HG03558 (cell line): ENCODE results near the gene GALNT10.

Experiments used
- ATAC-seq: cut with Tn5 transposase; IDR thresholded peaks from one replicate; pipeline ENCODE4 v1.9.1; 2021; ENCODE audit warnings: moderate number of reproducible peaks; ENCODE audit not compliant: unreplicated experiment; ENCODE audit errors: extremely low read depth

Gene GALNT10

DNA sequence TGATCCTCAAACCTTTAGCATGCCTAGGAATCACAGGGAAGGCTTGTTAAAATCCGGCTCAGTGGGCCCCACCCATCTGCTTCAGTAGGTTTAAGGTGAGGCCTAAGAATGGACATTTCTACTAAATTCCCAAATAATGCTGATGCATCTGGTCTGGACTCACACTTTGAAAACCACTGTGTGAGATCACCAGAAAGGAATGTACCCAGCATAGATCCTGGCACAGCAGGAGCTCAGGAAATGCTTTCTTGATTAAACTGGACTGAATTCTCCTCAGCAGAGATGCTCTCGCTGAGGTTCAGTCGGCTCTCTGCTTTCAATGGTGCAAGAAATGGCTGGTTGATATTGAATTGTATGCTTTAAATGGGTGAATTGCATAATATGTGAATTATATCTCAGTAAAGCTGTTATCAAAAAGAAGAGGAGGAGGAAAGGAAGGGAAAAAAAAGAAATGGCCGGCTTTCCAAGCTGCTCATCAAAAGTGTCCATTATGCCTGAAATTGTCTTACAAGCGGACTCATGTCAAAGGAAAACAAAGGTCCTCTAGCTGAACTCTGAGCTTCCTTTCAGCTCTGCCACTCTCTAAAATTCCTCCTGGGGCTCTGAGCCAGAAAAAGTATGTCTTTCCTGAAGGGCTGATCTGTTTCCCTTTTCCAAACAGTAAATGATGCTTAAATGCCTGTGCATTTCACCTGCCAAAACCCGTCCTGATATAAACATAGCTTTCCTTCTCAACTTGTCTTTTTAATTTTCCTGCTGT is 177.7 kb downstream of the GALNT10 start:
- ATAC-seq = no peak

DNA sequence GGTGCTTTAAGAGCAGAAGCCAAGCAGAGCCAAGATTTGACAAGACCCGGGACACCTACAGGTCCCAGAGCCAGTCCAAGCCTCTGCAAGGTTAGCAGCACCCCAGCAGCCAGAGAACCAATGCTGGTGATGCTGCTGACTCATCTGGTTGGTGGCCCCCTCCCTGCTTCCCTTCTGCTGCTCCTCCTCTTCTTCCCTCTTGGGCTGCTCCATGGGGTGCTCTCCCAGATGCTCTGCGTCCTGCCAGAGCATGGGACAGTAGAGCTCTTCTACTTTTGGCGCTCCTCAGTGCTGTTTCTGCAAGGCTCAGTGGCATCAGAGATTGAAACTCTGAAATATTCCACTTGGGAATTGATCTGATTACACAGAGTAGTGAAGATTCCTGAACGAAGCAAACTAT is 179.1 kb downstream of the GALNT10 start:
- no peak for ATAC-seq

DNA sequence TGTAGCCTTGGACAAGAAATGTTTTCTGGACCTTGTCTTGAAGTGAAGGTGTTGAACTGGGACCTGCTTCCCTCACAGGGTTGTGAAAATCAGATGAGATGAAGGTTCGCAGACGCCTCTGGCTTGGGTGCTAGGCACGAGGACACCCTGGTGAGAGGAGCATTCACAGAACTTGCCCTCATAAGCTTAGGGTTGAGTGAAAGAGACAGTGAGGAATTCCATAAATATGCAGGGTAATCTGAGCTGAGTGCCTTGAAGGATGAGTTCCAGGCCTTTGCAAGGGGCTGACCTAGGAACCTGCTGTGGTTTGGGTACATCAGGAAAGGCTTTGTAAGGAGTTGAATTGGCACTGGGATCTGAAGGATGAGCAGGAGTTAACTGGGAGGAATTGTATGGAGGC is 179.6 kb downstream of the GALNT10 start:
- ATAC-seq = no peak

DNA sequence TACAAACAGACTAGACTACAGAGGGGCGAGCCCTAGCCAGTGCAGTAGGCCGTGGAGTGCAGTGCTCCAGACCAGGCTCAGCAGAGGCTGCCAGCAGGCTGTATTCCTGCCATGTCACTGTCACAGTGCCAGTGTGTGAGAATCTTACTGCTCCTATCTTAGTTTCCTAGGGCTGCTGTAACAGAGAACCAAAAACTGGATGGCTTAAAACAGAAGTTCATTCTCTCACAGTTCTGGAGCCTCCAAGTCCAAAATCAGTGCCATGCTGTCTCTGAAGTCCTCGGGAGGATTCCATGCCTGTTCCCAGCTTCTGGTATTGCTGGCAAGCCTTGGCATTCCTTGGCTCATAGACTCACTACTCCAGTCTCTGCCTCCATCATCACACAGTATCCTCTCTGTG is 180.3 kb downstream of the GALNT10 start:
- ATAC-seq = no peak

DNA sequence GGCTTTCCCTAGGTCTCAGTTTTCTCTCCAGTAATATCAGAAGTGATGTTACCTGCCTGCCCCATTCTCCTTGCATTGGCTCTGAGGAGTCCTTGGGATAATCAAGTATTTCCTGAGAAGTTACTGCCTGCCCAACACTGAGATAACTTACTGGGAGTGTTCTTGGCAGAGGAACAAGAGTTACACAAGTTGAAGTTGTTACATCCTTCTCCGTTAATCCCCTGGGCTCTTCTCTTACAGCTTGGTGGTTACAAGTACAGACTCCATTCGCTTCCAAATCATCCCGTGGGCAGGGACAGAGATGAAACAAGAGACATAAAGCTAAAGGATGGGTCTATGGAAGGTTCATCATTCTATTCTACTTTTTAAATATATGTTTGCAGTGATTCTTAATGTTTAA is 181.2 kb downstream of the GALNT10 start:
- no peak for ATAC-seq

DNA sequence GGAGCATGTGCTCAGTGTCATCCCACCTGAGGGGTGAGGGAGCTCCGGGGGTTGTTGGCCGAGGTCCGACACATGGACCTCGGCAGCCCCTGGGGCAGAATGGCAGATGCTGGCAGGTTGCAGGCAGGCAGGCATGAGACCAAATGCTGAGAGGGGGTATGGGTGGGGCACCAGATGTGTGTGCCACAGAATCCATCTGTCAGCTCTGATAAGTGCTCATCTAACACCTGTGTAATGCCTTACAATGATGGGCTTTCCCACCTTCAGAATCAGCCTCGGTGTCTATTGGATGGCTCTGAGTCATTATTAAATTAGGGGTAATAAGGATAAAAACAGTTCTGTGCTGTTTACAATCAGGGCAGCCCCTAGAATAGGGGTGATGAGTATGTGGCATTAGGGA is 182.1 kb downstream of the GALNT10 start:
- ATAC-seq = no peak

DNA sequence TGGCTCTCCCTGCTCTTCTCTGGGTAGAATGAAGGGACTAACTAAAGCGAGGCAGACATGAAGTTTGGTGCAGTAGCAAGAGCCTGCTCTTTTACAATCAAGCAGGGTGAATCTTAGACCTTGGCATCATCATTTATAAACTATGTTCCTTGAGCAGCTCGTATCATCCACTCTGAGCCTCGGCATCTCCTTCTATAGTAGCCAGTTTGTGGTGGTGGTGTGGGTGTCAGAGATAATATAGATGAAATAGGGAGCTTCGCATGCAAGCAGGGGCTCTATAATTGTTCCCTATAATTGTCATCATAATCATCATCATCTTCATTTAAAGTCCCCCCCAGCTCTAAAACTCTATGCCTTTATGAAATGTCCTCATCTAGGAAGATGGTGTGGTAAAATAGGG is 182.8 kb downstream of the GALNT10 start:
- ATAC-seq = no peak

DNA sequence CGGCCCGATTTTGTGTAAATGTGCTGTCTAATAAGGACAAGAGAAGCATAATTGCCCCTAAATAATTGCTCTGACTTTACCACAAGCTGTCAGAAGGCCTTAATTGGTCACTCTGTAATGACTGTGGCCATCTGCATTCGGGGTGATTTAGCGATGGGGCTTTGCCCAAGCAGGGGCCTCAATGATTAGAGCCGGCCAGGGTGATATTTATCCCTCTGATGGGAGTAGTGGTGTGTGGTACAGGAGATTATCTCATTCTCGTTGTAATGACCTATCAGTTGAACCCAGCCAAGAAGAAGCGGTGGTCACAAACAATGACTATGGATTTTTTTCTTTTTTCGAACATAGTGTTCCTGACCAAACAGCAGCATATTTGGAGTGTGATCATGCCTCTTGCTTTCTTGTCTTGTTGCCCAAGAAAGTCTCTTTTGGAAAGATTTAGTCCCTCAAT is 183.2 kb downstream of the GALNT10 start:
- ATAC-seq = no peak

DNA sequence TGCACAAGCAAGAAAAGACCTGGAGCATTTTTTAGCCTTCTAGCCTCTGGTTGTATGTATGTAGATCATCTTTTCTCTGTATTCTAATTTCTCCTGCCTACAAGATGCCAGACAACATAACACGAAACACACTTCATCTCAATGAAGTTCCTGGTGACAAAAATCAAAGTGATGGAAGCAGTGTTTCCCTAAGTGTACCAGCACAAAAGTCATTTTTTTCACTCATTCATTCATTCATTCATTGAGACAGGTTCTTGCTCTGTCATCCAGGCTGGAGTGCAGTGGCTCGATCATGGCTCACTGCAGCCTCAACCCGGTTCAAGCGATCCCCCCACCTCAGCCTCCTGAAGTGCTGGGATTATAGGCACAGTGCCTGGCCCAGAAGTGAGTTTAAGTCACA is 183.7 kb downstream of the GALNT10 start:
- ATAC-seq = no peak

DNA sequence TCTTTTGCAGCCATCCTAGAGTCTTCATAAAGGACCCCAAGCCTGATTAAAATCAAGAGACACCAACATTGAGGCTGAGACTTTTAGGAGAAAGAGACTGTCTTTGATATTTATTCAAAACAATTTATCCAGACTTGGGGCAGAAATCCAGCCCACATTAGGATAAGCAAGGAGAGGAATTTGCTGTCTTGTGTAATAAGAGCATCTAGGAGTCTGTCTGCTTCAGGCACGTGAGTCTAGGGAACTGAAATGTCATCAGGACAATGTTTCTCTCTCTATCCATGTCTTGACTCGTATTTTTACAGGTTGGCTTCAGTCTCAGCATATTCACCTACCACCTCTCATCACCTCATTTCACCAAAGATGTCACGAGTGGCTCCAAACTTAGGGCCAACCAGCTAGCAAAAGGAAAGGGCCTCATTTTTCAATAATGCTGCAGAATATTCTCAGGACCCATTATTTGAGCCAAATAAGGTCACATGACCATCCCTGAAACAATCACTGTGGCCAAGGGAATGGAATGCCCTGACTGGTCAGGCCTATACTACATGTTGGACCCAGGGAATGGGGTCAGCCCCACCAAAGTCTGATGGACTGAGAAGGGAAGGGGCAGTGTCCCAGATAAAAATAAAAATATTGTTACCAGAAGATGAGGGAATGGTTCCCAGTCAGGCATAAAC is 184.9 kb downstream of the GALNT10 start:
- ATAC-seq = no peak

DNA sequence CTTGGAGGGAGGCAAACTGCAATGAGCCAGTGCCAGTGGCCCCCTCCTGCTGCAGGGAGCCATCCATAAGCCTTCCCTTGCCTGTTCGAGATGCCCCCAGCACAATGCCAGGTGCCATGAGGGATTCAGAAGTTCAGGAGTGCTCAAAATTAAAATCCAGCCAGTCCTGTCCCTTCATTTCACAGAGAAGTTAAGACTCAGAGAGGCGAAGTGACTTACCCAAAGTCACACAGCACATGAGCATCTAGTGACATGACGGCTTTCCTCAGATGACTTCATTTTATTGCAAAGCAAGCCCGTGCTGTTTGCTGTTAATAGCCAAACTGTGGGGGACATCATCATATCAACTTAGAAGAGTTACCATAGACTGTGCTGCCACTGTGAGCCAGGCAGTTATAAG is 185.9 kb downstream of the GALNT10 start:
- no peak for ATAC-seq

DNA sequence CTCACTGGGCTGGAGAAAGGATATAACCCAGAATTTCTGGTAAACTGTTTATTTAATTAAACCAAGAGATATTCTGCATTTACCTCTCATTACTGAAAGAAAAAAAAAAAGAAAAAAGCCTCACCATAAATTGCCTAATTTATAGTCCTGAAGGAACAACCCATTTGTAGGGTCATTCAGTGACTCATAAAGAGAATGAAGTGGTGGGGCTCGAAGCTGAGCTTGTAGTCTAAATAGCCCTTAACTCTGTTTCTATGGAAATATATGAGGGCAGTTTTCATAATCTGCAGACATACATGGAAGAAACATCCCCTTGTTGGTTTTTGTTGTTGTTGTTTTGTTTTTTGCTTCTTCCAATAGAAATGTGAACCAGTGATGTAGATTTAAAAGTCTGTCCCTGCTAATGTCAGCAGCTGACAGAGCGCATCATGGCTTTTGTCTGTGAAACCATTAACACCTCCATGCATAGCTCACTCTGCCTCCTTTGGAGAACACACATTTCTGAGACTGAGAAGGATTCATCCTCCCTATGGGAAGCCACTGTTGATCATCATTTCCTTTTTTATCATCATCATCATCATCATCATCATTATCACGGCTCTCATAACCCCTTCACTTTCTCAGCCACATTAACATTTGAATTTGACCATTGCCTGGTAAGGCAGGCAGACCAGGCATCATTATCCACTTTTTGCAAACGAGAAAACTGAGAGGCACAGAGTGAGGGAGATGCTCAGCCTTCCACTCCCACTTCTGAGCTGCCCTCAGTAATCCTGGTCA is 187.4 kb downstream of the GALNT10 start:
- no peak for ATAC-seq

DNA sequence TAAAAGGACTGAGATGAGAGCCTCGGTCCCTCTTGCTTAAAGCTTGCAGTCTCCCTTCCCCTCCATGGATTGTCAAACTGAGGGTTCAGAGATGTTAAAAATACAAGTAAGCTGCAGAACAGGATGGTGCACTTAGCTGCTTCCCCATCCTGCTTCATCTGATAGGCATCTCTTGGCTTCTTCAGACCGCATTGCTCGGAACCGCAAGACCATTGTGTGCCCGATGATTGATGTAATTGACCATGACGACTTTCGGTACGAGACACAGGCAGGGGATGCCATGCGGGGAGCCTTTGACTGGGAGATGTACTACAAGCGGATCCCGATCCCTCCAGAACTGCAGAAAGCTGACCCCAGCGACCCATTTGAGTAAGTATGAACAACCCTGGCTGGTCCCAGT is 189.7 kb downstream of the GALNT10 start:
- no peak for ATAC-seq

DNA sequence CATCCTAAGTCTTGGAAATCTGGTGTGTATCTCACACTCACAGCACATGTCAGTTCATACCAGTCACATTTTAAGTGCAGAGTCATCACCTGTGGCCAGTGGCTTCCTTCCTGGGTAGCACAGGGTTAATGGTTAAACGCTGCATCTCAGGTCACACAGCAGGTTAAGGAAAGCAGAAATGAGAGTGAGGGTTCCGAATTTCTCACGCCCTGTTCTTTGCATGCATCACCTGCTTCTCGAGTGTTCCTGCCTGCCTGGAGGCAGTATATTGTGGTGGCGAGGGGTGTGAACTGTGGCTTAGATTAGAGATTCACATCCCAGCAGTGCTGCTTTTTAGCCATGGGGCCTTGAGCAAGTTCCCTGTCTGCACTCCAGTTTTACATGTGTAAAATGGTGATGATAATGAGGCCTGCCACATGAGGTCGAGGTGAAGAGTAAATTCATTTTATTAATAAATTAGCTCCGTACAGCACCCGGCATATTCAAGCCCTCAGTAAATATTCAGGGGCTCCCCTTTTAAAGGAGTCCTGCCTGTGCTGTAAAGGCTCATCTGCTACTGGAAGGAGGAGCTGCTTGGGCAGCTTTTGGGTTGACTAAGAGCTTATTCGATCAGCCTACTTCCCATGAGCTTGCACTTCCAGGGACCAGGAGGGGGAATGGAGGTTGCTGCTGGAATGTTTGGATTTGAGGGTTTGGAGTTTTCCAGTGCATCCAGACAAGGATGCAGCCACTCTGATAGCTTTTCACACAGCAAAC is 194.1 kb downstream of the GALNT10 start:
- peak; percentile 98 for ATAC-seq

DNA sequence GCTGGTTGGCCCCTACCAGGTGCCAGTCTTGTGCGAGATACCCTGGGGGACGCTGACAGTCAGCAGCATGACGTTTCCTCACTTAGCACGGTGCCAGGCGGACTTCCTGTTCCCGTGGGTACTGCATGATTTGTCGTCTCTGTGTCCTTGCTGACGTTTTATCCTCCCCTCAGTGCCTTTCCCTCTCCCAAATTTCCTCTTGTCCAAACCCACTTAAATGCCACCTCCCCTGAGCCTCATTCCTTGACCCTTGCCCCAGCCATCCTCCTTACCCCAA is 194.6 kb downstream of the GALNT10 start:
- no peak for ATAC-seq

DNA sequence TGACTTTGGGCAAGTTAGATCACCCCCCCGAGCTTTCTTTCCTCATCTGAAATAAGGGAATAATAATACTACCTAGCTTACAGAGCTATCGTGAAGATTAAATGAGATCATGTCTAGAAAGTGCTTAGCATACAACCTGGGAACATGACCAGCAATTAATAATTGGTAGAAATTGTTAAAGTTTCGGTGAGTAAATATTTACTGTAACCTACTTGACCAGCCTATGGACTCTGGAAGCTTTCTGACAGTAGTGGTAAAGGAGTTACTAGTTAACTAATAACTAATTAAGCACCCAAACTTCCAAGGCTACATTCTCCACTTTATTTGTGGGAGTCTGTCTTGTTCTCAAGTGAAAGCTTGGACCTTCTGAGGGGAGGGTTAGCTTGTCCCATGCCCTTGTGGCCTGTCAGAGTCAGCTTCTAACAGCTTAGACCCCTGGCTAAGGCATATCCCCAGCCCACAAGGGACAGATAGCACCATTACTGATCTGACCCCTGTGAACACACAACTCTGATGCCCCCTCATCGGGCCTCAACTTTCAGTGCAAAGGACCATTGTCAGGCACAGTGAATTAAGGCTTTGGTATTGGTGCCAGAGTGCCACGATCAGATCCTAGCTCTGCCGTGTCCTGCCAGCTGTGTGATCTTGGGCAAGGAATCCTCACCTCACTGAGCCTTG is 196.6 kb downstream of the GALNT10 start:
- ATAC-seq = no peak

DNA sequence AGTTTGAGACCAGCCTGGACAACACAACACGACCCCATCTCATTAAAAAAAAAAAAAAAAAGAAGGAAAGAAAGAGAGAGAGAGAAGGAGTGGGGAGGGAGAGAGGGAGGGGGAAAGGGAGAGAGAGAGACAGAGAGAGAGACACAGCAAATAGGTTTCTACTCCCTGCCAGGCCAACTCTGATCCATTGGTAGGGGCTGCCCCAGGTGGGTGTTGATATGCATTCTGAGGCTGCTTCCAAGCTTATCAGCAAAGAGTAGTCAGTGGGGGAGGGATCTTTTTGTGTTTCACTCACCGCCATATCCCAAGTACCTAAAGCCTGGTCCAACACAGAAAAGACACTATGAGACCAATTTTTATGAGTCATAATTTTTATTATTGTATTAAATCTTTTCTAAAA is 198.3 kb downstream of the GALNT10 start:
- no peak for ATAC-seq

DNA sequence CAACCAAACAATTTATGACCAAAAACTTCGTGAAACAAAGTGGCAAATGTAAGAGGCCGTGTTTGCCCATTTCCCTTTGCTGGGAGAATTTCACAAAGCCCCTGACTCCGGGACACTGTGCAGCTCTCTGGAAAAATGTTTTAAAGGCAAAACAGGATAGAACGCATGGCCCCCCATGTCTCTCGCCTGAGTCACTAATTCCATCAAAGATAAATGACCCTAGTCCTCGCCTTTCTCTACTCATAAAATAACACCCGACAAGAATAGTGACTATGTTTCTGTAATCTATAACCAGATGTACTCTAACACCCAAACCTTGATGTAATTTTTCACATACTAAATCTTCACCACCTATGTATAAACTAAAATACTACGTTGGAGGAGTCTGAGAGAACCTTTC is 199.6 kb downstream of the GALNT10 start:
- no peak for ATAC-seq

DNA sequence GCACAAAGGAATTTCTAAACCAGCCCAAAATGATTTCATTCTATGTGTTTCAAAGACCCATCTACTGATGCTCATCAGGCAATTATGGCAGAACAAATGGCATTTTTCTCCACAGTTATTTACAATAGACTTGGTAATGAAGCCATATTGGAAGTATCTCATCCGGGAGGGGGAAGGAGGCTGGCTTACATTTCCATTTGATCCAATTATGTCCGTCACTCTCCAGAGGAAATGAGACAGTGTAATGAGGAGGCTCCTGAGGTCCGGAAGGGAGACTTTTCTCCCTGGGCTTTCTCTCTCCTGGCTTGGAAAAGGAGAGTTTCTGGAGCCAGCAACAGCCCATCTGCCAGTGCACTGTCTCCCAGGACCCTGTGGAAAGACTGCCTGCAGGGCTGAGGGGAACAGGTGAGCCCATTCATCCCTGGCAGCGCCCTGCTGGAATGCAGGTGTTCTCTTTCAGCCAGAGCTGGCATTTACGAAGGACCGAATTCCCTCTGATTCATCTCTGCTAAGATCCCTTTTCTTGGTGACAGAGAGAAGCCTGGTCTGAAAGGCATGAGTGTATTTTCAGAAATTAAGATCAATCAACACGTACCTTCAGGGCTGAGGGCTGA is 200.3 kb downstream of the GALNT10 start:
- no peak for ATAC-seq

DNA sequence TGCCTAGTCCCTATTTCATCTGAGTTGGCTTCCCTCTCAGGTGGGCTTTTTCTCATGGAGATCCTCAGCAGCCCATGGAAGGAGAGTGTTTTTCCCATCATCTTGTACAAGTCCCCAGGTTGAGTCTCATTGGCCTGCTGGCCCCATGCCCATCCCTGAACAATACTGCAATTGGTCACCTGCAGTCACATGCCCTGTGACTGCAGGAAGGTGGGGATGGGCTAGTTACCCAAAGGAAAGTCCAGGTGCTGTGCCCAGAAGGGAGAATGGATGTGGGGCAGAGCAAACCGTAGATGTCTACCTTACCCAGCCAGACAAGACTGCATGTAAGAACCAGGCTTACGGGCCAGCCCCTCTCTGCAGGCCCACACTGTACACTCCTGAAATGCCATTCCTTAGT is 201.3 kb downstream of the GALNT10 start:
- no peak for ATAC-seq
